DMS153 (cell line): ENCODE results near the gene EMC10.
"Not testable (repeated sequence)": the region's sequence is repeated elsewhere in the genome, so short reads cannot be mapped to it uniquely, and the experiment has no call there.

Source experiments
- DNase-seq: peaks from one replicate; lab custom pipeline; 2025; lab: John Stamatoyannopoulos, UW

EMC10 gene

GRCh38 chr19:50515168-50515561 lies 38.9 kb downstream of the EMC10 start:
- no peak for DNase-seq

- no peak for DNase-seq
These were observed 40.1 kb downstream of the EMC10 start for GRCh38 chr19:50516456-50516855.

GRCh38 chr19:50516964-50517703 lies 40.8 kb downstream of the EMC10 start:
- DNase-seq = no peak

GRCh38 chr19:50517704-50518075 lies 41.4 kb downstream of the EMC10 start:
- no peak for DNase-seq

GRCh38 chr19:50518091-50519005 lies 42.0 kb downstream of the EMC10 start:
- DNase-seq = no peak

- no peak for DNase-seq
These were observed 42.8 kb downstream of the EMC10 start for GRCh38 chr19:50519006-50519575.

GRCh38 chr19:50520822-50521465 lies 44.6 kb downstream of the EMC10 start:
- DNase-seq = no peak

GRCh38 chr19:50522881-50523280 lies 46.6 kb downstream of the EMC10 start:
- no peak for DNase-seq

- not testable (repeated sequence) for DNase-seq
These were observed 51.7 kb downstream of the EMC10 start for GRCh38 chr19:50528052-50528451.

GRCh38 chr19:50531171-50531612 lies 54.9 kb downstream of the EMC10 start:
- DNase-seq = no peak

GRCh38 chr19:50532952-50533351 lies 56.6 kb downstream of the EMC10 start:
- no peak for DNase-seq

GRCh38 chr19:50534478-50534877 lies 58.2 kb downstream of the EMC10 start:
- DNase-seq = no peak

GRCh38 chr19:50535672-50536187 lies 59.4 kb downstream of the EMC10 start:
- no peak for DNase-seq

- DNase-seq = no peak
These were observed 60.5 kb downstream of the EMC10 start for GRCh38 chr19:50536662-50537305.

- DNase-seq = no peak
These were observed 61.0 kb downstream of the EMC10 start for GRCh38 chr19:50537306-50537685.

- DNase-seq = peak; percentile 35
These were observed 61.5 kb downstream of the EMC10 start for GRCh38 chr19:50537769-50538230.
